ENCODE results near the gene PGAP2.
A peak's percentile ranks its signal among the peaks of the same experiment; 100 is the strongest.

Gene PGAP2

DNA sequence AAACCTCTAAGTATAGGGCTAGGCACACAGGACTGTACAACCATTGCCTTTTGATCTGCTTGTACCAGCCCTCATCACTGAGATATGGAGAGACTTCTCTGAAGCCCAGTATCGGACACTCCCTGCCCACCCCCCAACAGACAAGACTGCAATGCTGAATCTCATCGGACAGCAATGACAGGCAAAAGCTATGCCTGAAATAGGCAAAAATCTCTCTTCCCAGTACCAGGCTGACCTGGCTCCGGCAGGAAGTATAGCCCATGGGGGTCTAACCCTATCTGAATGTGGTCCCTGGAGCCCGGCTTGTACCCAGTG lies 25.9 kb downstream of the PGAP2 start:
- DNase-seq, result no peak

DNA sequence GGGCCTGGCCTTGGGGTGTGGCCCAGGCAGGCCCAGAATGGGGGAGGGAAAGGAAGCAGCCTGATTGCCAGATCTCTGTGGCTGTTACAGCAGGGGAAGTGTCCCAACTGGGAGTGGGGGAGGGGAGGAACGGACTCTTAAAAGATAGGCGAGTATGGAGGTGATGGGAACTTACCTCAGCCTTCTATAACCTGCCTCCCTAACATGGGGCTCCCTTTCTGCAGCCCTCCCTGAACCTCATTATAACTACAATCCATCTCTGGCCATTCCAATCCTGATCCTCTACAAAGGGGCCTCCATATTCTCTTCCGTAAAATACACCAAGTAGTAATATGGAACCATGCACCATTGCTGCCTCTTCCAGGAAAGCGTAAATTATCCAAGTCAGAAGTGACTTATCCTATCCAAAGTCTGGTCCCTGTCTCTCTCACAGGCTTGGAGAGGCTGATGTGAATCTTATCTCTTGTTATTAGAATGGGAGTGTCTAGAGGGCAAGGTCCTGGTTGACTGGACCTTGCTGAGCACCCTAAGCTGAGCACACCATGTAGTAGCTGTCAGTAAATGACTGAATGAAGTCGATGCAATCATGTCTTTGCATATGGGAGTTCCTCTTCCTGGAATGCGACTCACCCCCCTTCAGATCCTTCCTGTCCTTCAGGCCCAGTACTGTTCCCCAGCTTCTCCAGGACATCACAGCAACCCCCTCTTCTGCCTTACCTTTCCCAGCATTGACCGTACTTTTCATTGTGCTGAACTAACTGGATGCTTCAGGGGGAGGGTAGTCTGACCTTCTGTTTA lies 26.5 kb downstream of the PGAP2 start:
- no peak for DNase-seq

DNA sequence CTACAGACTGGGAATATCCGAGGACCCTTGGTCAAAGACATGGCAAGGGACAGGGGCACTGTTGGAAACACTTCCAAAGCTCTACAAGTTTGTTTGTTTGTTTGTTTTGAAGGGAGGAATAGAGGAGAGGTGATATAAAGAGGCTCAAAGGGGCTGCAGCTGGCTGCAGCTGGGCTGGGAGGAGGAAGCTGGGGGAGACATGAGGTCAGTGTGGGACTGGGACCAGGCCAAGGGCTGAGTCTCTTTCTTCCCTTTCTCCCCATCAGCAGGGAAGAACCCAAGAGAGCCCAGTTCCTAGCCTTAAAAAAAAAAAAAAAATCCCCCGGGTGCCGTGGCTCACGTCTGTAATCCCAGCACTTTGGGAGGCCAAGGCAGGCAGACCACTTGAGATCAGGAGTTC lies 27.4 kb downstream of the PGAP2 start:
- DNase-seq, result no peak

DNA sequence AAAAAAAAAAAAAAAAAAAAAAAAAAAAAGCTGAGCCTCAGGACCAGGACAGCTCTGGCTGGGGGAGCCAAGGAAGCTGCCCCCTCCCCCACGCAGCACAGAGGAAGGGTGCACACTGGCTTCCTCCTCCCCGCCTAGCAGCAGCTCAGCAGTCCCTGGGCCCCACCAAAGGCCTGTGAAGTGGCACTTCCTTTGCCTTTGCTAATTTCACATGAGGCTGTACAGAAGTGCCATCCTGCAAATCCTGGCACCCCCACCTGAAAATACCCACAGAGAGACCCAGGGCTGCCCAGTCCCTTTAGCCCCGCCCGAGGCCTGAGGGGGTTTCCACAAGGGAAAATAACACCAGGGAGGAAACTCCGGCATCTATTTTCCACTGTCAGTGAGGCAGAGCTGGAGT lies 28.5 kb downstream of the PGAP2 start:
- no peak for DNase-seq

DNA sequence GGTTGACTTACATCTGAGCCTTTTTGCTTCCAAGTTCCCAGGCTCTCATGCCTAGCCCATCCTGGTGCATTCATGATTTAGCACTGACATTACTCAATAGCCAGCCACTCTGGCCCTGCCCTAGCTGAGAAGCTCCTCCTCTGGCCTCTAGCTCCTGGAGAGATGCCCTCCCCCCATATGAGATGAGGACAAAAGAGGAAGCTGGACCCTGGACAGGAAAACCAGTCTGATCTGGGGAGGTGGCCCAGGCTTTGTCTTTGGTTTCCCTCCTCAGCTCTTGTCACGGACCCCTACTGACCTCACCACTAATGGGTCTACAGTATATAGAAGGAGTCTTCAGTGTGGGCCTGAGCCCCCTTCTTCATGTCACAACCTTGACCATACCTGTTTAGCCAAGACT lies 29.4 kb downstream of the PGAP2 start:
- no peak for DNase-seq

DNA sequence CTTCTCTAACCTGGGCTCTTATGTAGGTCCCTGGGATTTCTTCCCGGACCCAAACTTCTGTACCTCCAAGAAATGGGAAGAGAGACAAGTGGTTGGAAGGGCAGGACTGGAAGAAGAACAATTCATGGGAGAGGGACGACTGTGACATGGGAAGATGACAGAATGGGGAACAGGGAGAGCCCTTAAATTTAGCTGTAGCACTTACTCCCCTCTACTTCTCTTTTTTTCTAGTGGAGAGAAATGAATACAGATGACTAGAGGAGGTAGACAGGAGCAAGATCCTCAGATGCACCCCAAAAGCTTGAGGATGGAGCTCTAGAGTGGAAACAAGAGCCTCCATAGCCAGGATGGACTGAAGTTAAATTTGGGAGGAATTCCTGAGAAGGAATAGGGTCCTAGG lies 30.1 kb downstream of the PGAP2 start:
- no peak for DNase-seq

DNA sequence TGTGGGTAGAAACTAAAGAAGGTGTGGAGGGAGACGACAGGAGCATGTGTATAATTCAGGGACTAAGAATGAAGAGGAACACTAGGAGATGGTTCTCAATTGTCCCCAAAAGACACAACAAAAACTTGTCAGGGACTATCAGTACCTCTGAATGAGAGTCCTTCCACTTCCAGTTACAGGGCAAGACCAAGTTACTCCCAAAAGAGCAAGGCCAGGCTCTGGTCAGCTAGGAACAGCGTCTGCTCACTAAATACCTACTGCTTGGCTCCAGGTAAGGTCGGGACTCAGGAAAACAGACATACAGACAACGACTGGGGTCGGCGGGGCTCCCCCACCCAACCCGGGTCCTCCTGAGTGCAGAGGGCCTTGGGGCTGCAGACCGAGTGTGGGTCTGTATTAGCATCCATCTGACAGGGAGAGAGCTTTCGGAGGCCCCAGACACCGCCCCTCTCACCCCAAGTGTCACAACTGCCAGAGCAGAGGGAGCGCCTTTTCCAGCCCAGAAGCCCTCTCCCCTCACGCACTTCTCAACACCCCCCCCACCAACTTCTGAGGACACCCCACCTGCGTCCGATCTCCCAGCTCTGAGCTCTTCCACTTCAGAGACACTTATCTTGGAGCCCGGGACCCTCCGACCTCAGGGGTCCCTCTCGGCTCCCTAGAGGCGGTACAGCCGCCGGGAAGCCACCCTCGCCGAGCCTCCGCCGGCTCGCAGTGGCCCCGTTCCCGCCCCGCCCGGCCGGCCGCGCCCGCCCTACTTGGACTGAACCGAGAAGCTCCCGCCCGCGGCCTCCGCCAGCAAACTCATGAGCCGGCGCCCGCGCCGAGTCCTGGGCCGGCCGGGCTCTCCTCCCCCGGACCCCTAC lies 31.9 kb downstream of the PGAP2 start:
- peak; percentile 74 for DNase-seq

DNA sequence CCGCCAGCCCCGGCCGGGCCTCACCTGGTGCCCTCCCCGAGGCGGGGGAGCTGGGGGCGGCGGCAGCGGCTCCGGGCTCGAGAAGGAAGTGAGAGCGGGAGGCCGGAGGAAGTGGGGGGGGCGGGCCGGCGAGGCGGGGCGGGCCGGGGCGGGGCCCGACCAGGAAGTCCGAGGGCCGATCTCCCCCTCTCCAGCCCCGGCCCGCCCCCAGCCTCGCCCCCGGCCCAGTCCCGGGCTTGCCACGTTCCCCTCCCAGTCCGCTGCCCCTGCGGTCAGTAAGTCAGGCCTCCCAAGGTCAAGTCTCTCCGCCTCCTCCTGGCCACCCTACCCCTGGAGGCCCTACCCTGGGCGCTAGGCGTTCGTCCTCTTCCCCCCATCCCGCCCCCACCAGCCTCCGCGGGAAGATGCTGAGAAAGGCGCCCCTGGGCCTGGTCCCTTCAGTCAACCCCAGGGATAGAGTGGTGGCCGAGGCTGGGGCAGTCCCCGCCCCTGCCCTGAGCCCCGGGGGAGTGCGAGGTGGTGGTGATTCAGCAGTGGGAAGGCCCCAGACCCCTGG lies 32.6 kb downstream of the PGAP2 start, which contains the start of gene RHOG:
TSS of gene RHOG (minus strand) at position 90 of the 556 bp plus-strand sequence. CDS start 12,821 bp downstream, outside the sequence.
- no peak for DNase-seq

DNA sequence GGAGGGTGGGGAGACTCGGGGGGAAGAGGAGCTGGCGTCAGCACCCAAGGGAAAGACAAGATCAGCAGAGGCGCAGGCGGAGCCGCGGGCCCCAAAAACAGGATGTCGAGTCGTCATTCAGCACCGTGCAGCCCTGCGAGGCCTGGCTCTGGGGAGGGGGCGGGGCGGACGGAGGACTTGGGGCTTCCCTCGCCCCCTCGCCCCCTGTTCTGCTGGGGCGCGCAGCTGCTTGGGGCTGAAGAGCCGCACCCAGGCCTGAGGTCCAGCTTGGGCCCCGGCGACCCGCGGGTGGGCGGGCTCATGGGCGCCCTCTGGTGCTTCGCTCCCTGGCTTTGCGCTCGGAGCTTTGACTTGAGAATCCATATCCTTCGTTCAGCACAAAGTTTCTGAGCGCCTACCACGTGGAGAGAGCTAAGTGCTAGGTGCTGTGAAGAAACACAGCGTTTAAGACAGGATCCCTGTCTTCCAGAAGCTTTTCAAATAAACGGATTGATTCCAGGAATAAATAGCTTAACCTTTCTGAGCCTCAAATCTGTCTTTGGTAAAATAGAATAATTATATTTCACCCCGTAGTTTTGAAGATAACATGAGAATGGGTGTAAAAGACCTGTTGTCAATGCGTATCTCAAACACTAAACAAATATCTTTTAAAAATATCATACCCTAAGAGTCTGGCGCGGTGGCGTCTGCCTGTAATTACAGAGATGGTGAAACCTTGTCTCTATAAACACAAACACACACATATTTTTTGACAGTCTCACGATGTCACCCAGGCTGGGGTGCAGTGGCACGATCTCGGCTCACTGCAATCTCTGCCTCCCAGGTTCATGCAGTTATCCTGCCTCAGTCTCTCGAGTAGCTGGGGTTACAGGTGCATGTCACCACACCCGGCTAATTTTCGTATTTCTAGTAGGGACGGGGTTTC lies 33.3 kb downstream of the PGAP2 start:
- DNase-seq, result peak; percentile 91

DNA sequence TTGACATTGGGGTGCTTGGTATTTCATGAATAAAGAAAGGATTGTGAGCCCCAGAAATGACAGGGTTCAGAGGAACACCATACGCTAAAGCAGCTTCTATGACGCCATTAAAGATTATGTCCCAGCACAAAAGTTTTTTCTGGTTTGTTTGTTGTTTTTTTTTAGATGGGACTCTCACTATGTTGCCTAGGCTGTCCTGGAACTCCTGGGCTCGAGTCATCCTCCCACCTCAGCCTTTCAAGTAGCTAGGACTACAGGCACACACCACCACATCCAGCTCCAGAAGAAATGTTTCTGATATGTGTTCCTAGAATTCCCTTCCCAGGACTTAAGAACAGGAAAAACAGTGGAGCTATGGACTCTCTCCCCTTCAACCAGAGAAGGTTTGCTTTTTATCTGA lies 35.0 kb downstream of the PGAP2 start:
- DNase-seq, result no peak

DNA sequence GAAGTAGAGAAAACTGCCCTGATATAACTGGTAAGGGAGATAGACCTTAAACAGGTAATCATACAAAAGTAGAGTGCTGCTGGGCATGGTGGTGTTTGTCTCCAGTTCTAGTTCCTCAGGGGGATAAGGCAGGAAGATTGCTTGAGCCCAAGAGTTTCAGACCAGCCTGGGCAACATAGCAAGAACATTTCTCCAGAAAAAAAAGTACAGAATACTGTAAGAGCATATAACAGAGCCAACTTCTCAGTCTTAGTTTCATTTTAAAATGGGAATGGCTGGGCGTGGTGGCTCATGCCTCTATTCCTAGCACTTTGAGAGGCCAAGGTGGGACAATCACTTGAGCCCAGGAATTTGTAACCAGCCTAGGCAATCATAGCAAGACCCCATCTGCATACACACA lies 36.9 kb downstream of the PGAP2 start:
- DNase-seq, result no peak

DNA sequence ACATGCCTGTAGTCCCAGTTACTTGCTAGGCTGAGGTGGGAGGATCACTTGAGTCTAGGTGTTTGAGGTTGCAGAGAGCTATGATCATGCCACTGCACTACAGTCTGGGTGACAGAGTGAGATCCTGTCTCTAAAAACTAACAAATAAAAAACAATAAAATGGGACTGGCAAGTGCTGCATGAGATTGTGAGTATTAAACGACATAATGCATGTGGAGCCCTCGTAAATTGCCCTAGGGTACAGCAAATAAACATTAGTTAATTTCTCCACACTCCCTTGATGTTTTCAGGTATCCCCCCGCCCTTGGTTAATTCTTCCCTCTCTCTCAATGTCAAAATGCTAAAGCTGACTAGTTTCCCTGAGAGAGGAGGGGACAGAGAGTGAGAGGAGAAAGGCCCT lies 37.3 kb downstream of the PGAP2 start:
- DNase-seq, result no peak

DNA sequence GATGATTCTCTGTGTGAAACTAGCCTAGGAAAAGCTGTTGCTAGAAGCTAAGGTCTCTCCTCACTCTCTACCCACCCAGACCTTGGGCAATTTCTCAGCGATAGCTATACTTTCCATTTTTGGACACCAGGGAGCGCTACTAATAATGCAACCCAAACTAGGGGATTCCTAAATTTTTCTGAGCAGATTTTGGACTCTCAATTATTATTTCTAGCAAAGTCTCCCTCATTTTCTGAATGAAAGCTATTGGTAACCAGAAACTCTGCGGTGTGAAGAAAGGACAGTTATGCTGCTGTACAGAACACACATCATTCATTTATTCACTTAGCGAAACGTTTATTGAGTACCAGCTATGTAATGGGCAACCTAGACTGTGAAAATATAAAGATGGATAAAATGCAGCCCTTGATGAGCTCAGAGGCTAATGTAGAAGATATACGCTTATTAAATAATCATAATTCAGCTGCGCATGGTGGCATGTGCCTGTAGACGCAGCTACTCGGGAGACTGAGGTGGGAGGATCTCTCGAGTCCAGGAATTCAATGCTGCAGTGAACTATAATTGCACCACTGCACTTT lies 41.0 kb downstream of the PGAP2 start:
- DNase-seq, result no peak

DNA sequence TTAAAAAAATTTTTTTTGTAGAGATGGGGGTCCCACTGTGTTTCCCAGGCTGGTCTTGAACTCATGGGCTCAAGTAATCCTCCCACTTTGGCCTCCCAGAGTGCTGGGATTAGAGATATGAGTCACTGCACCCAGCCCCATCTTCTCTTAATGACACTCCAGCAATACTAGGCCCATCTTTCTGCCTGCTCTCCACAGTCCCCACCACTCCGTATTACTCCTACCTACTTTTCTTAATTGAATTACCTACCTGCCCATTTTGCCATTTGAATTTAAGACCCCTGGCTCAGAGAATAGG lies 45.1 kb downstream of the PGAP2 start:
- no peak for DNase-seq

DNA sequence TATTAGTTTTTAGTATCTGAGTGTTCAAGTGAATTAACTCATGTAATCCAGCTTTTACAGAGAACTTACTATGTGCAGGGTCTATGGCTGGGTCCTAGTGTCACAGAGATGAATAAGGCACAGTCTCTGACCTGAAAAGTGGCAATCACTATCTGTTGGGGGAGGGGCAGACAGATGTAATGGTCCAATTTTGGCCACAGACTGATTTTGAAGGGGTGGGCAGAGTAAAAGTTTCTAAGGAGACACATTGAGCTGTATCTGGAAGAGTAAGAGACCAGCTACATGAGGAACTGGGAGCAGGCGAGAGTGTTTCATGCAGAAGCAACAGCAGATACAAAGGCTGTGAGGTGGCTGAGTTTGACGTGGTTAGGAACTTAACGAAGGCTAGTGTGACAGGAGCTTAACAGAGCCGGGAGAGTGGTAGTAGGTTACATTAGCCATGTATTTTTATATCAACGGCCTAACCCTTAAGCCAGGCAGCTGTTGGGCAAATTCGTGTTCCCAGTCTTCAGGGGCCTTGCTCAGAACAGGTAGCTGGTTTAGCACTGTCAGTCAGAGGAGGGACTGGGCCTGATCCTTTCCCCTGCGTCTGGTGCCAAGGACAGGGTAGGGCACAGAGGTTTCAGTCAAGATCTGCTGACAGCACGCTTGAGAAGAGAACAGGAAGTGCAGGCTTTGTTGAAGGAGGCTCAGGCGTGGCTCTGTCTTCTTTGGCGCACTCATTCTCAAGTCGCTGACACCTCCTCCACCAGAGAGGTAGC lies 45.7 kb downstream of the PGAP2 start:
- no peak for DNase-seq

DNA sequence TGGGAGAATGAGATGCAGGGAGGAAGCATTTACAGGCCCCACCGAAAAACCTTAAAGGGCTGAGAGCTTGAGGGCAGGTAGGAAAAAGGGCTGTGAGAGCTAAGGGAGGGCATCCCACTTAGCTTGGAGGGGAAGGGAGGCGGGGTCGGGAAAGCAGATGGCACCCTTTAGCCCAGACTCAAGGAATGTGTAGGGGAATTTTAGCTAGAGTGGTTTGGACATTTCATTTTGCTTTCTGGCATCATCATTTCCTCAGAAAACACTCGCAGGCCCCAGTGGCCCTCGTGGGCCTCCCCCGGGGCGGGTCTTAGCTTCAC lies 46.3 kb downstream of the PGAP2 start:
- no peak for DNase-seq

DNA sequence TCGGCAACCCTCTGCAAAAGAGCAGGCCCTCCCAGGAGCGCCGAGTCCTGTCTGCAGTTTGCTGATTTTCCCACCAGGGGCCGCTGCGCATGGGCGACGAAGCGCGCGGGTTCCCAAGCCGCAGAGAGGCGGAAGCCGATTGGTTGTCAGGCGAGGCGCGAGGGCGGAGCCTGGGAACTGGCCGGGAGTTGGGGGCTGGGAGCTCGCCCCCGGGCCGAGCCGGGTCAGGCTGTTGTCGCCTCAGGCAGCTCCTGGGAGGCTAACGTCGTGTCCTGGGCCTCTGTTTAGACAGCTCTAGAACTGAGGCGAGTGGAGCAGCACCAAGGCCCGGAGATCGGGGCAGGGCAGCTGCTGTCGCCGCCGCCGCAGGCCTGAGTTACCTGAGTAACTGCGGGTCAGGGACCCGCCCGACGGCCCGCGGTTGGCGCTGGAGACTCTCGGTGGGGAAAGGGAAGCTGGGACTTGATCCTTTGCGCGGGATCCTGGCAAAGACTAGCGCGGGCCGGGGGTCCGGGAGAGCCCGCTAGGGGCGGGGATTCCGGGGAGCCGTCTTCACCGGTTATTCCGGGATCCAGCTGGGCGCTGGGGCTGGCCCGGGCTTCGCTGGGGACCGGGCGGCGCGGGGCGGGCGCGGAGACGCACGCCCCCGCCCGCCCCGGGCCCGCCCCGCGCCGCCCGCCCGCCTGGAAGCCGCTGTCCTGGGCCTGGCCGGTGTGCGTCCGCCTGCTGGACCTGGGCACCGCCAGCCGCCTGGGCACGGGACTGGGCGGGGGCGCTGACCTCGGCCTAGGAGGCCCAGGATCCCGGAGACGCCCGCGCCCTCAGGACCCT lies 46.8 kb downstream of the PGAP2 start, which contains the start of gene STIM1:
TSS of gene STIM1 (plus strand) at position 688 of the 831 bp plus-strand sequence. CDS start 607 bp downstream, outside the sequence.
- peak; percentile 99 for DNase-seq

DNA sequence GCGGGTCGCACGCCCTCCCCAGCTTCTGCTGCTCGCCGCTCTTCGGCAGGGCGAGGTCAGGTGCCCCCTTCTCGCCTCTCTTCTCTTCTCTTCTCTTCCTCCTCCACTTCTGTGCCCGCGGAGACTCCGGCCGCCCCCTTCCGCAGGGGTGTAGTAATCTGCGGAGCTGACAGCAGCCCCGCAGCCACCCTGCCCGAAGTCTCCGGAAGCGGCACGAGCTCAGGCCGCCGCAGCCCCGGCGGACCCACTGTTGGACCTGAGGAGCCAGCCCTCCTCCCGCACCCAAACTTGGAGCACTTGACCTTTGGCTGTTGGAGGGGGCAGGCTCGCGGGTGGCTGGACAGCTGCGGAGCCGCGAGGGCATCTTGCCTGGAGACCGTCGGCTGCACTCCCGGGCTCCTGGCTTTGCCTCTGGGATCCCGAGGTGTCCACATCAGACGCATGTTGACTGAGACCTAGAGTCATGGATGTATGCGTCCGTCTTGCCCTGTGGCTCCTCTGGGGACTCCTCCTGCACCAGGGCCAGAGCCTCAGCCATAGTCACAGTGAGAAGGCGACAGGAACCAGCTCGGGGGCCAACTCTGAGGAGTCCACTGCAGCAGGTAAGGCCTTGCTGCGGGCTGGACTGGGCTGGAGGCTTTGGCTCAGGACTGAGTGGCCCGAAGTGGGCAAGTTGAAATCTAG lies 47.6 kb downstream of the PGAP2 start:
- DNase-seq, result peak; percentile 80

DNA sequence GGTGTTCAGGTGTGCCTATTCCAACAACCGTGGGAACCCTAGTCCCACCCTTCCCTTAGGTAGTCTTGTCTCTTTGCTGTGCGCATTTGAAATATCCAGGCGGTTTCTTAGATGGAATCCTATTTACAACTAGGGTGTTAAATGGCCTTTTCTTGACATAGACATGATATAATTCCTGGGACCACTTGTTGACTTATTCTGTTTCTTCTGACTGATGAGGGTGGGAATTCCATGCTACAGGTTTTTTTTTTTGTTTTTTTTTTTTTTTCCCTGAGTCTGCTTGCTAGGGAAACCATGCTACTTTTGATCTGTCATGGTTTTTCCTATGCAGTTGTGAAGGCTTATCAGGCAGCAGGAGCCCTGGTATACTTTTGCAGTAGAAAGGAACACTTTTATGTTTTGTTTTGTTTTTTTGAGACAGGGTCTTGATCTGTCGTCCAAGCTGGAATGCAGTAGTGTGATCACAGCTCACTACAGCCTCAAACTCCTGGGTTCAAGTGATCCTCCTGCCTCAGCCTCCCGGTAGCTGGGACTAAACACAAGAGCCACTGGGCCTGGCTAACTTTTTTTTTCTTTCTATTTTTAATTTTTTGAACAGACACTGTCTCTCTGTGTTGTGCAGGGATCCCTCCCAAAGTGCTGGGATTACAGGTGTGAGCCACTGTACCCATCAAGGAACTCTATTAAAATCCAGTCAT lies 48.6 kb downstream of the PGAP2 start:
- no peak for DNase-seq

DNA sequence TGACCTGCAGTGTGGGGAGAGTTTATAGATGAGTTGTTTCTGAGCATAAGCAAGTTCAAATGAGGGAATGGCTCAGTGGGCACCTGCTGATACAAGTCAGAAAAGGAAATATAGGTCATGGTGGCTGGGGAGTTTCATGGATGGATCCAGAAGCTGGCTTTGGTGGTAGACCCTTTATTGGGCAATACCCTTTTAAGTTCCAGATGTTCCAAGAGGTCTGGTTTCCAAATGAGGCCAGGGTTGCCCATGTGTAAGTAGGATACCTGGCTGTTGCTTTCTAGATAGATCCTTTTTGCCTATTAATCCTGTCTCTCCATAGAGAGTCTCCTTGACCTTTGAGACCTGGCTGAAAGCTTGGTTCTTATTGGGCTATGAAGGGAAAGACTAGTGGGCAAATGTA lies 49.3 kb downstream of the PGAP2 start:
- no peak for DNase-seq

Measured in retina (tissue), 1 donor.